Uterus (tissue), 2 donors: ENCODE results near the gene ZBTB7C.

ENCODE experiments used
- POLR2A ChIP-seq, 2 donors: fragments of 450-650 bp; IDR thresholded peaks; one replicate each; pipeline ENCODE4 v1.6.1; 2016; ENCODE audit warnings: antibody characterized with exemption in 2 of 2, mild to moderate bottlenecking in 1 of 2, moderate library complexity in 1 of 2
- TF ChIP-seq, protein P1 (sequence below), 4 experiments: fragments of 200-600 bp in 2 of 4; fragments of 450-650 bp in 2 of 4; sonication (generic) in 2 of 4; IDR thresholded peaks; one replicate each; pipeline ENCODE4 v1.5.1; 2016 to 2019; ENCODE audit warnings: antibody characterized with exemption in 4 of 4, mild to moderate bottlenecking in 2 of 4, moderate library complexity in 1 of 4

DNA sequence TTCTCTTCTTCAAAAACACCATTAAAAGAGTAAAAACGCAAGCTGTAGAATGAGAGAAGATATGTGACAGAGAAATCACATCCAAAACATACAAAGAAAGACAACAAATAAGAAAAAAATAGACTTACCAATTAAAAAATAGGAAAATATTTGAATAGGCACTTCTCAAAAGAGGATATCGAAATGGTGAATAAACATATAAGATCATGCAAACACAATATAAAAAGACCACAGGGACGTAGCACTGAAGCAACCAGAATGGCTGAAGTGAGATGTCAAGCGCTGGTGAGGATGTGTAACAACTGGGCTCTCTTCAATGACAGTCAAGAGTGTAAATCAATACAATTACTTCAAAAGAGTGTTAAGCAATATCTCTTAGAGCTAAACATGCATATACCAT is 202.3 kb downstream of the ZBTB7C start:
- TF ChIP-seq, protein P1, sequence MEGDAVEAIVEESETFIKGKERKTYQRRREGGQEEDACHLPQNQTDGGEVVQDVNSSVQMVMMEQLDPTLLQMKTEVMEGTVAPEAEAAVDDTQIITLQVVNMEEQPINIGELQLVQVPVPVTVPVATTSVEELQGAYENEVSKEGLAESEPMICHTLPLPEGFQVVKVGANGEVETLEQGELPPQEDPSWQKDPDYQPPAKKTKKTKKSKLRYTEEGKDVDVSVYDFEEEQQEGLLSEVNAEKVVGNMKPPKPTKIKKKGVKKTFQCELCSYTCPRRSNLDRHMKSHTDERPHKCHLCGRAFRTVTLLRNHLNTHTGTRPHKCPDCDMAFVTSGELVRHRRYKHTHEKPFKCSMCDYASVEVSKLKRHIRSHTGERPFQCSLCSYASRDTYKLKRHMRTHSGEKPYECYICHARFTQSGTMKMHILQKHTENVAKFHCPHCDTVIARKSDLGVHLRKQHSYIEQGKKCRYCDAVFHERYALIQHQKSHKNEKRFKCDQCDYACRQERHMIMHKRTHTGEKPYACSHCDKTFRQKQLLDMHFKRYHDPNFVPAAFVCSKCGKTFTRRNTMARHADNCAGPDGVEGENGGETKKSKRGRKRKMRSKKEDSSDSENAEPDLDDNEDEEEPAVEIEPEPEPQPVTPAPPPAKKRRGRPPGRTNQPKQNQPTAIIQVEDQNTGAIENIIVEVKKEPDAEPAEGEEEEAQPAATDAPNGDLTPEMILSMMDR (IDR thresholded peaks at IDR 0.05): no peak
- no peak for TF ChIP-seq POLR2A (IDR thresholded peaks at IDR 0.05)
